ENCODE data around the gene UBL7.

GRCh38 chr15:74427607-74428441 is 33.1 kb downstream of the UBL7 start:
- TF ChIP-seq EZH2 (IDR thresholded peaks at IDR 0.05; ENCODE audit: borderline replicate concordance, low read length) (no peak), CTCF (IDR thresholded peaks at IDR 0.05; ENCODE audit: low read length) (no peak)

Measured in OCI-LY1 (cell line).